Lung (tissue), 12 donors: ENCODE results near the gene EDA. TPM values are rescaled to one million over a fixed set of nuclear protein-coding genes. Genes with fewer than 3 reads are reported as not detected.

ENCODE experiments used
- ATAC-seq: fragments of 200-7000 bp; cut with Tn5 transposase; one replicate; pipeline ENCODE4 v1.9.1; 2020; ENCODE audit warnings: moderate number of reproducible peaks; ENCODE audit not compliant: insufficient read depth, low FRiP score
- DNase-seq, 3 donors: peaks; one replicate each; pipeline ENCODE4 v3.0.0-alpha.2; 2013 to 2017
- H3K27ac ChIP-seq, 2 donors: one replicate each; pipeline ENCODE4 v1.5.1; 2013; ENCODE audit warnings: mild to moderate bottlenecking in 2 of 2, moderate library complexity in 2 of 2, control low read depth in 1 of 2, inconsistent platforms in 1 of 2, low read depth in 1 of 2, low read length in 1 of 2
- H3K27me3 ChIP-seq, 3 donors: one replicate each; pipeline ENCODE4 v1.5.1; 2013; ENCODE audit warnings: low read length in 2 of 3; ENCODE audit not compliant: control insufficient read depth in 3 of 3, insufficient read depth in 3 of 3
- H3K36me3 ChIP-seq, 4 donors: one replicate each; pipeline ENCODE4 v1.5.1; 2013; ENCODE audit warnings: low read length in 4 of 4, mild to moderate bottlenecking in 1 of 4, moderate library complexity in 1 of 4; ENCODE audit not compliant: control insufficient read depth in 4 of 4, insufficient read depth in 4 of 4
- H3K4me1 ChIP-seq, 5 donors: one replicate each; pipeline ENCODE4 v1.5.1; 2013; ENCODE audit warnings: low read length in 5 of 5, mild to moderate bottlenecking in 2 of 5, moderate library complexity in 1 of 5; ENCODE audit not compliant: control insufficient read depth in 5 of 5, insufficient read depth in 5 of 5
- H3K4me3 ChIP-seq: one replicate; pipeline ENCODE4 v1.5.1; 2013; ENCODE audit warnings: mild to moderate bottlenecking, control low read depth, moderate library complexity
- H3K9ac ChIP-seq, 2 donors: one replicate each; pipeline ENCODE4 v1.5.1; 2013; ENCODE audit warnings: low read length in 2 of 2, control low read depth in 1 of 2; ENCODE audit not compliant: insufficient read depth in 1 of 2
- H3K9me3 ChIP-seq, 4 donors: one replicate each; pipeline ENCODE4 v1.5.1; 2013; ENCODE audit warnings: low read length in 3 of 4, mild to moderate bottlenecking in 1 of 4, moderate library complexity in 1 of 4; ENCODE audit not compliant: control insufficient read depth in 4 of 4, insufficient read depth in 3 of 4
- CTCF ChIP-seq: IDR thresholded peaks from 2 replicates; pipeline ENCODE4 v1.5.1; 2012; ENCODE audit warnings: mild to moderate bottlenecking; ENCODE audit errors: control extremely low read depth, extremely low read depth
- WGBS, 2 donors: extraction: QIAGEN DNeasy Blood & Tissue Kit; methylation state at CpG; one replicate each; pipeline ENCODE4 v1.1.7; 2013; 5-methylcytosine and 5-hydroxymethylcytosine counted together
- polyA plus RNA-seq, 2 donors: library from polyadenylated mRNA; stranded (reverse); fragments of 200-250 nt; gene quantifications; one replicate each; pipeline ENCODE4 v1.2.1, GENCODE V29; 2013
- total RNA-seq, 2 donors: library from RNA; depleted of rRNA in 1 of 2; stranded (reverse); fragments of >200 nt in 1 of 2; gene quantifications; one replicate each; pipeline ENCODE4 v1.2.1, GENCODE V29; 2014 to 2021
- donor health status: control.
- donor health status: control.
- donor health status: Bipolar disorder and iron deficiency.
- donor health status: healthy.
- donor health status: DM: yes; HTN: yes; CAD: no.

EDA gene
- total and polyA plus RNA-seq, 4 donors: 0.93 to 7.9 (median 3.1) TPM

GRCh38 chrX:69987691-69988090 lies 371.8 kb downstream of the EDA start:
- WGBS, 2 donors: 63 to 81% methylated on average over 2 of the region's 2 CpGs
- Histone ChIP-seq H3K4me3 (no peak overlapping the region), H3K9me3 (peaks cover 0 to 3% (median 0%) of the 10 kb centered on the region in 4 donors), H3K36me3 (no peaks in the 10 kb centered on the region), H3K27me3 (no peaks in the 10 kb centered on the region), H3K4me1 (peaks cover 0 to 2% (median 0%) of the 10 kb centered on the region in 5 donors), H3K27ac (no peak overlapping the region), H3K9ac (no peak overlapping the region)
- TF ChIP-seq CTCF: no peak
- DNase-seq (no peak), ATAC-seq (no peak)

GRCh38 chrX:69988955-69989394 lies 373.1 kb downstream of the EDA start:
- H3K9me3 ChIP-seq: peaks cover 0 to 3% (median 0%) of the 10 kb centered on the region in 4 donors
- H3K9ac ChIP-seq: no peak overlapping the region
- WGBS, 2 donors: 72 to 85% methylated on average over 3 of the region's 3 CpGs
- no peak for TF ChIP-seq CTCF
- DNase-seq (no peak), ATAC-seq (no peak)
- peaks cover 0 to 4% (median 0%) of the 10 kb centered on the region in 3 donors for H3K27me3 ChIP-seq
- H3K4me3 ChIP-seq: no peak overlapping the region
- no peaks in the 10 kb centered on the region for H3K36me3 ChIP-seq
- H3K4me1 ChIP-seq: peaks cover 0 to 2% (median 0%) of the 10 kb centered on the region in 5 donors
- peak overlapping the region in 1 of 2 donors; percentile 10 for H3K27ac ChIP-seq

GRCh38 chrX:69991685-69992084 lies 375.8 kb downstream of the EDA start:
- TF ChIP-seq CTCF: no peak
- H3K27me3 ChIP-seq: peaks cover 0 to 7% (median 0%) of the 10 kb centered on the region in 3 donors
- WGBS, 2 donors: 80 to 100% methylated on average over 3 of the region's 3 CpGs
- H3K9ac ChIP-seq: no peak overlapping the region
- H3K27ac ChIP-seq: no peak overlapping the region
- ATAC-seq: no peak
- H3K4me1 ChIP-seq: peaks cover 0 to 2% (median 0%) of the 10 kb centered on the region in 5 donors
- H3K4me3 ChIP-seq: no peak overlapping the region
- H3K9me3 ChIP-seq: peaks cover 0 to 3% (median 0%) of the 10 kb centered on the region in 4 donors
- no peak for DNase-seq
- no peaks in the 10 kb centered on the region for H3K36me3 ChIP-seq

- ATAC-seq (no peak), DNase-seq (no peak)
- Histone ChIP-seq H3K36me3 (no peaks in the 10 kb centered on the region), H3K27me3 (peaks cover 0 to 7% (median 0%) of the 10 kb centered on the region in 3 donors), H3K27ac (no peak overlapping the region), H3K9ac (no peak overlapping the region), H3K9me3 (peaks cover 0 to 3% (median 1%) of the 10 kb centered on the region in 4 donors), H3K4me1 (no peaks in the 10 kb centered on the region), H3K4me3 (no peak overlapping the region)
- TF ChIP-seq CTCF: no peak
Measured at GRCh38 chrX:69993494-69993893, 377.6 kb downstream of the EDA start.
